GM12872 (cell line): ENCODE data around the gene GLI3.

Experiments used
- TF ChIP-seq, protein P1 (sequence below): IDR thresholded peaks from 3 replicates; pipeline ENCODE4 v1.5.1; 2011; ENCODE audit warnings: low read depth, mild to moderate bottlenecking, low read length, moderate library complexity; ENCODE audit not compliant: insufficient read depth

Gene GLI3

GRCh38 chr7:42264702-42265101 is 27.7 kb upstream of the GLI3 start:
- TF ChIP-seq, protein P1, sequence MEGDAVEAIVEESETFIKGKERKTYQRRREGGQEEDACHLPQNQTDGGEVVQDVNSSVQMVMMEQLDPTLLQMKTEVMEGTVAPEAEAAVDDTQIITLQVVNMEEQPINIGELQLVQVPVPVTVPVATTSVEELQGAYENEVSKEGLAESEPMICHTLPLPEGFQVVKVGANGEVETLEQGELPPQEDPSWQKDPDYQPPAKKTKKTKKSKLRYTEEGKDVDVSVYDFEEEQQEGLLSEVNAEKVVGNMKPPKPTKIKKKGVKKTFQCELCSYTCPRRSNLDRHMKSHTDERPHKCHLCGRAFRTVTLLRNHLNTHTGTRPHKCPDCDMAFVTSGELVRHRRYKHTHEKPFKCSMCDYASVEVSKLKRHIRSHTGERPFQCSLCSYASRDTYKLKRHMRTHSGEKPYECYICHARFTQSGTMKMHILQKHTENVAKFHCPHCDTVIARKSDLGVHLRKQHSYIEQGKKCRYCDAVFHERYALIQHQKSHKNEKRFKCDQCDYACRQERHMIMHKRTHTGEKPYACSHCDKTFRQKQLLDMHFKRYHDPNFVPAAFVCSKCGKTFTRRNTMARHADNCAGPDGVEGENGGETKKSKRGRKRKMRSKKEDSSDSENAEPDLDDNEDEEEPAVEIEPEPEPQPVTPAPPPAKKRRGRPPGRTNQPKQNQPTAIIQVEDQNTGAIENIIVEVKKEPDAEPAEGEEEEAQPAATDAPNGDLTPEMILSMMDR: no peak

- TF ChIP-seq, protein P1: no peak
These were observed 27.0 kb upstream of the GLI3 start for GRCh38 chr7:42263971-42264370.

- TF ChIP-seq, protein P1: no peak
These were observed 26.0 kb upstream of the GLI3 start for GRCh38 chr7:42262964-42263363.

DNA sequence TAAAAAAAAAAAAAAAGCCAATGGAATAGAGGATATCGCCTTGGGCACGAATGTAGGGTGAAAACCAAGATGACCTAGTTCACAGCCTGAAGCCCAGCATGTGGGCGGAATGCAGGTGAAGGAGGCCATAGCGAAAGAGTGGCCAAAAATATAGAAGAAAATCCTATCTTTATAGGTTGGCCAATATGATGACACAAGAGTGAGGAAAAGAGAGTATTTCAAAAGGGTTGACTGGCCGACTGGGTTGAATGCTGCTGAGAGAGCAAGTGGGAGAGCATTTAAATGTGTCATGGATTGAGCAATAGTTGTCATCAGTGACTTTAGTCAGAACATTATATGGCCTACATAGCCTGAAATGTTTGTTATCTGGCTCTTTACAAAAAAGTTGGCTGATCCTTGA is 17.2 kb upstream of the GLI3 start:
- TF ChIP-seq, protein P1: no peak

GRCh38 chr7:42253316-42253715 is 16.3 kb upstream of the GLI3 start:
- TF ChIP-seq, protein P1: no peak

- TF ChIP-seq, protein P1: no peak
These were observed 13.4 kb upstream of the GLI3 start for GRCh38 chr7:42250411-42250810.

DNA sequence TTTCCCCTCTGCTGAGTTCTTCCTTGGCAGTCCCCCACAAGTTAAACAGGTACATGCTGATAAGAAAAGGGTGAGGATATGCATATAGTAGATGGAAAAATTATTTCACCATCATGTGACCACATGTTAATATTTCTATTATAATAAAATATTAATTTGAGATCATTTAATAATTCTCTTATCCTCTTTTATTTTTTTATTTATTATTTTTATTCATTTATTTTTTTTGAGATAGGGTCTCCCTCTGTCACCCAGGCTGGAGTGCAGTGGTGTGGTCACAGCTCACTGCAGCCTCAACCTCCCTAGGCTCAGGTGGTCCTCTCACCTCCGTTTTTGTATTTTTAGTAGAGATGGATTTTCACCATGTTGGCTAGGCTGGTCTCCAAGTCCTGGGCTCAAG is 11.6 kb upstream of the GLI3 start:
- TF ChIP-seq, protein P1: no peak

- TF ChIP-seq, protein P1: no peak
These were observed 10.3 kb upstream of the GLI3 start for GRCh38 chr7:42247301-42247700.
